PC-3 (cell line): Measurements from ENCODE around the gene RBFOX2. TPM values are rescaled to one million over a fixed set of nuclear protein-coding genes. Genes with fewer than 3 reads are reported as not detected.

ENCODE experiments used
- ATAC-seq: fragments of 200-7000 bp; cut with Tn5 transposase; 2 replicates; pipeline ENCODE4 v1.9.1; 2020; ENCODE audit warnings: mild to moderate bottlenecking, moderate library complexity
- BruUV-seq: library from RNA; stranded (reverse); fragments of 400-500 nt; replicated peaks from 2 replicates; lab custom pipeline; 2021; lab: Mats Ljungman, UMichigan
- CTCF ChIA-PET: fragments of 300-600 bp; sonication (Branson Sonifier 250); formaldehyde crosslinking; loops from one replicate; lab custom pipeline; 2022; ENCODE audit warnings: antibody characterized with exemption; lab: Charles Lee
- POLR2A ChIA-PET: fragments of 300-600 bp; sonication (Branson Sonifier 250); formaldehyde crosslinking; loops from one replicate; lab custom pipeline; 2022; ENCODE audit warnings: antibody characterized with exemption; ENCODE audit not compliant: unreplicated experiment; lab: Charles Lee
- DNase-seq: peaks from one replicate; pipeline ENCODE4 v3.0.0-alpha.2; 2015
- H2AFZ ChIP-seq: fragments of 300-600 bp; sonication (generic); 2 replicates; pipeline ENCODE4 v1.6.0; 2016; ENCODE audit warnings: antibody characterized with exemption, low read length
- H3F3A ChIP-seq: fragments of 300-600 bp; sonication (generic); one replicate; pipeline ENCODE4 v1.6.0; 2017; ENCODE audit warnings: antibody characterized with exemption, low read length, control low read depth, mild to moderate bottlenecking; ENCODE audit not compliant: unreplicated experiment
- H3K27ac ChIP-seq: fragments of 300-600 bp; sonication (generic); 2 replicates; pipeline ENCODE4 v1.5.1; 2016; ENCODE audit warnings: mild to moderate bottlenecking, low read length
- H3K27me3 ChIP-seq: fragments of 300-600 bp; sonication (generic); 2 replicates; pipeline ENCODE4 v1.6.1; 2016; ENCODE audit warnings: low read length, mixed read lengths
- H3K36me3 ChIP-seq: fragments of 300-600 bp; sonication (generic); 2 replicates; pipeline ENCODE4 v1.6.1; 2016; ENCODE audit warnings: low read depth, mixed run types, low read length, mixed read lengths
- H3K4me1 ChIP-seq: fragments of 300-600 bp; sonication (generic); 2 replicates; pipeline ENCODE4 v1.5.1; 2016; ENCODE audit warnings: low read length; ENCODE audit not compliant: insufficient read depth
- H3K4me2 ChIP-seq: fragments of 300-600 bp; sonication (generic); 2 replicates; pipeline ENCODE4 v1.6.0; 2016; ENCODE audit warnings: low read length
- H3K4me3 ChIP-seq: fragments of 300-600 bp; sonication (generic); 2 replicates; pipeline ENCODE4 v1.5.1; 2016; ENCODE audit warnings: mild to moderate bottlenecking, low read length, mixed read lengths
- H3K79me2 ChIP-seq: fragments of 300-600 bp; sonication (generic); 2 replicates; pipeline ENCODE4 v1.6.1; 2017; ENCODE audit warnings: low read length, mixed read lengths
- H3K9ac ChIP-seq: fragments of 300-600 bp; sonication (generic); 2 replicates; pipeline ENCODE4 v1.6.0; 2016; ENCODE audit warnings: mild to moderate bottlenecking, low read length
- H3K9me2 ChIP-seq: fragments of 300-600 bp; sonication (generic); replicated peaks from 2 replicates; pipeline ENCODE4 v1.6.1; 2016; ENCODE audit warnings: mixed run types, low read length, mixed read lengths
- H3K9me3 ChIP-seq: fragments of 300-600 bp; sonication (generic); 2 replicates; pipeline ENCODE4 v1.6.1; 2016; ENCODE audit warnings: low read length, mixed read lengths
- H4K20me1 ChIP-seq: fragments of 300-600 bp; sonication (generic); 2 replicates; pipeline ENCODE4 v1.6.1; 2016; ENCODE audit warnings: low read length, mixed read lengths
- EZH2 ChIP-seq: fragments of 300-600 bp; sonication (generic); IDR thresholded peaks from one replicate; pipeline ENCODE4 v1.6.1; 2017; ENCODE audit warnings: antibody characterized with exemption, mild to moderate bottlenecking, low read length; ENCODE audit not compliant: unreplicated experiment
- EZH2phosphoT487 ChIP-seq: fragments of 300-600 bp; sonication (generic); IDR thresholded peaks from 2 replicates; pipeline ENCODE4 v1.6.1; 2018; ENCODE audit warnings: mild to moderate bottlenecking, antibody characterized with exemption, low read length, borderline replicate concordance
- intact Hi-C: fragments of 100-400 bp; cut with micrococcal nuclease; formaldehyde crosslinking; loops from 2 replicates; pipeline ENCODE4 v1.9.0; 2023
- total RNA-seq: library from RNA; depleted of rRNA; stranded (reverse); fragments of >200 nt; gene quantifications from 2 replicates; pipeline ENCODE4 v1.2.3, GENCODE V29; 2014
- TF ChIP-seq, protein P1 (sequence below): fragments of 300-600 bp; sonication (generic); conservative IDR thresholded peaks from 2 replicates; pipeline ENCODE4 v1.5.1; 2017; ENCODE audit warnings: antibody characterized with exemption, low read depth, mild to moderate bottlenecking, low read length

RBFOX2 gene
- total RNA-seq, 1 experiment from 2014 or later = 75.1 TPM

GRCh38 chr22:36032611-36033010 lies 4.0 kb upstream of the RBFOX2 start:
- peaks cover 6% of the 10 kb centered on the region for H3K79me2 ChIP-seq
- no peaks in the 10 kb centered on the region for H3K4me1 ChIP-seq
- no peaks in the 10 kb centered on the region for H3K27me3 ChIP-seq
- ATAC-seq = no peak
- no peaks in the 10 kb centered on the region for H3K9me2 ChIP-seq
- H3K36me3 ChIP-seq = no peaks in the 10 kb centered on the region
- no TSS peak for BruUV-seq
- H3K4me3 ChIP-seq = no peak overlapping the region
- no peaks in the 10 kb centered on the region for H3K9me3 ChIP-seq
- intact Hi-C loops = no loop called here
- TF ChIP-seq EZH2 (no peak), EZH2phosphoT487 (no peak)
- TF ChIP-seq, protein P1, sequence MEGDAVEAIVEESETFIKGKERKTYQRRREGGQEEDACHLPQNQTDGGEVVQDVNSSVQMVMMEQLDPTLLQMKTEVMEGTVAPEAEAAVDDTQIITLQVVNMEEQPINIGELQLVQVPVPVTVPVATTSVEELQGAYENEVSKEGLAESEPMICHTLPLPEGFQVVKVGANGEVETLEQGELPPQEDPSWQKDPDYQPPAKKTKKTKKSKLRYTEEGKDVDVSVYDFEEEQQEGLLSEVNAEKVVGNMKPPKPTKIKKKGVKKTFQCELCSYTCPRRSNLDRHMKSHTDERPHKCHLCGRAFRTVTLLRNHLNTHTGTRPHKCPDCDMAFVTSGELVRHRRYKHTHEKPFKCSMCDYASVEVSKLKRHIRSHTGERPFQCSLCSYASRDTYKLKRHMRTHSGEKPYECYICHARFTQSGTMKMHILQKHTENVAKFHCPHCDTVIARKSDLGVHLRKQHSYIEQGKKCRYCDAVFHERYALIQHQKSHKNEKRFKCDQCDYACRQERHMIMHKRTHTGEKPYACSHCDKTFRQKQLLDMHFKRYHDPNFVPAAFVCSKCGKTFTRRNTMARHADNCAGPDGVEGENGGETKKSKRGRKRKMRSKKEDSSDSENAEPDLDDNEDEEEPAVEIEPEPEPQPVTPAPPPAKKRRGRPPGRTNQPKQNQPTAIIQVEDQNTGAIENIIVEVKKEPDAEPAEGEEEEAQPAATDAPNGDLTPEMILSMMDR = no peak
- no peak overlapping the region for H2AFZ ChIP-seq
- no peaks in the 10 kb centered on the region for H3F3A ChIP-seq
- DNase-seq = no peak
- no peak overlapping the region for H3K27ac ChIP-seq
- no peak overlapping the region for H3K9ac ChIP-seq
- ChIA-PET CTCF (no interaction called here), POLR2A (no interaction called here)
- no peak overlapping the region for H3K4me2 ChIP-seq
- 0 out of 2 replicates have a peak, but pooled peaks cover 2% of the 10 kb centered on the region for H4K20me1 ChIP-seq

DNA sequence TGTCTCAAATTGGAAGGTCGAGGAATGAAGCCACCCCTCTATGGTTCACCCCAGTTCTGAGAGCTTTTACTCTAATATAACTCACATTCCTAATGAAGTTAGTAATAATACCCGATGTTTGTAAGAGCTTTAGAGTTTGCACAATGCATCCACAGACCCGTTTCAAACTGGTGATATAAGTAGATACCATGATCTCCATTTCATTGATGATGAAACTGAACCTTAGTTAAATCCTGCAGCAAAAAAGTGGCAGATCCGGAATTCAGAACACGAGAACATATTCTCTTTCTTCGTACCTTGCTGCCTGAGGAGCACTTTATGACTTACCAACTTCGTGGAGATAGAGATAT lies 757 bp upstream of the RBFOX2 start:
- H4K20me1 ChIP-seq = peaks cover 16% of the 10 kb centered on the region; the same call in 1 of the 2 replicates
- BruUV-seq = no TSS peak
- peaks cover 3% of the 10 kb centered on the region; the same call in 1 of the 2 replicates for H3K36me3 ChIP-seq
- 0 out of 2 replicates have a peak, but pooled peaks cover 13% of the 10 kb centered on the region for H3K4me1 ChIP-seq
- peak overlapping the region; percentile 30; the same call in 1 of the 2 replicates for H3K9ac ChIP-seq
- ATAC-seq (no peak), DNase-seq (no peak)
- peak overlapping the region; percentile 82 for H3K4me2 ChIP-seq
- H3K27ac ChIP-seq = no peak overlapping the region
- no peaks in the 10 kb centered on the region for H3F3A ChIP-seq
- no peak for TF ChIP-seq EZH2
- TF ChIP-seq, protein P1 = no peak
- no peak for TF ChIP-seq EZH2phosphoT487
- peak overlapping the region; percentile 65 for H3K4me3 ChIP-seq
- intact Hi-C loops = loop anchor here (5.0 kb wide), 1 partner anchor 97 kb away; no protein-coding TSS in a partner anchor
- no peaks in the 10 kb centered on the region for H3K9me3 ChIP-seq
- no peaks in the 10 kb centered on the region for H3K9me2 ChIP-seq
- POLR2A ChIA-PET = interaction anchor here (0.7 kb wide), 1 partner anchor 273 kb away, joined by 3 read pairs; no protein-coding TSS in a partner anchor
- H3K27me3 ChIP-seq = no peaks in the 10 kb centered on the region
- H3K79me2 ChIP-seq = peaks cover 38% of the 10 kb centered on the region
- peak overlapping the region; percentile 77 for H2AFZ ChIP-seq
- CTCF ChIA-PET = interaction anchor here (1.2 kb wide), 1 partner anchor 36 kb away, joined by 10 read pairs; no protein-coding TSS in a partner anchor
